Measurements from ENCODE around the gene C1orf87.

C1orf87 gene

GRCh38 chr1:59999746-60000145 lies 73.8 kb downstream of the C1orf87 start:
- DNase-seq (ENCODE audit: low read depth): no peak
- no peak overlapping the region for H3K4me3 ChIP-seq (ENCODE audit: low read length)
- no peak for TF ChIP-seq CTCF (IDR thresholded peaks at IDR 0.05; ENCODE audit: insufficient read depth, low read depth, low read length, missing control alignments)

GRCh38 chr1:59999006-59999405 lies 74.6 kb downstream of the C1orf87 start:
- no peak for TF ChIP-seq CTCF (IDR thresholded peaks at IDR 0.05; ENCODE audit: insufficient read depth, low read depth, low read length, missing control alignments)
- H3K4me3 ChIP-seq (ENCODE audit: low read length): no peak overlapping the region
- DNase-seq (ENCODE audit: low read depth): no peak

- DNase-seq (ENCODE audit: low read depth): peak; percentile 19
- H3K4me3 ChIP-seq (ENCODE audit: low read length): no peak overlapping the region
- peak; percentile 8 for TF ChIP-seq CTCF (IDR thresholded peaks at IDR 0.05; ENCODE audit: insufficient read depth, low read depth, low read length, missing control alignments)
Observed at GRCh38 chr1:59997479-59998115, 76.0 kb downstream of the C1orf87 start.

DNA sequence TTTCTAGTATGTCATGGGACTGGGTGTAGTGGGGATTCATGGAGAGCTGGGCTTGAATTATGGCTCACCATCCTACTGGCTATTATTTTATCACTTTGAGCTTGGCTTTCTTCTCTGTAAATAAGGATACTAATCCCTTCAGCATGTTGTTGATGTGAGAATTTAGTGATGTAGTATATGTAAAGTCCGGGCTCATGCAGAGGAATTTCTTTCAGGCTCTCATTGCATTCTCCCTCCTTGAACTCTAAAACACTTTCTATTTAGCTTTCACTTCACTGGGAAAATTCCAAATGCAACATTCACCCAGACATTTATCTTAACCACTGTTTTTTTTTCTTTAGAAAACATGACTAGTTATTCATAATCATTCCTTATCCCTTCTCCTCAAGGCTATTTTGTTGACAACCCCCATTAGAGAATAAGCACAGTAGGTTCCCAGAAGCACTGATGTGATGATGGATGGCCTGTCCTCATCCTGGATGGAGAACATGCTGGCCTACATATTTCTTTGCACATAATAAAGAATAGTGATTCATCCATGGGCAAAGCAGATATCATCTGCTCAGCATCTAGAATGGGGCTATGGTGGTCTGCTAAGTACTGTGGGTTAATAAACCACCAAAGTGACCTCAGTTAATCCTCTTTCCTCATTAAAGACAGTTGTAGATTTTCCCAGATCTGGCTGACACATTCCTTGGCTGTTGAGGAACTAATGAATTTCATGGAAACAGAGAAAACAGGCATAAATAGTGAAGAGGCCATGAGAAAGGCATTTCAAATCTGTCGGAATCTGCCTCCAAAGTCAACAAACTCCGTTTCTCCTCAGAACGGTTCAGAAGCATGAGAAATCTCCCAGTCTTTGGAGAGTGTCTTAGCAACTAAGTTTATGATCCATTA lies 79.0 kb downstream of the C1orf87 start:
- H3K4me3 ChIP-seq (ENCODE audit: low read length): no peak overlapping the region
- no peak for TF ChIP-seq CTCF (IDR thresholded peaks at IDR 0.05; ENCODE audit: insufficient read depth, low read depth, low read length, missing control alignments)

DNA sequence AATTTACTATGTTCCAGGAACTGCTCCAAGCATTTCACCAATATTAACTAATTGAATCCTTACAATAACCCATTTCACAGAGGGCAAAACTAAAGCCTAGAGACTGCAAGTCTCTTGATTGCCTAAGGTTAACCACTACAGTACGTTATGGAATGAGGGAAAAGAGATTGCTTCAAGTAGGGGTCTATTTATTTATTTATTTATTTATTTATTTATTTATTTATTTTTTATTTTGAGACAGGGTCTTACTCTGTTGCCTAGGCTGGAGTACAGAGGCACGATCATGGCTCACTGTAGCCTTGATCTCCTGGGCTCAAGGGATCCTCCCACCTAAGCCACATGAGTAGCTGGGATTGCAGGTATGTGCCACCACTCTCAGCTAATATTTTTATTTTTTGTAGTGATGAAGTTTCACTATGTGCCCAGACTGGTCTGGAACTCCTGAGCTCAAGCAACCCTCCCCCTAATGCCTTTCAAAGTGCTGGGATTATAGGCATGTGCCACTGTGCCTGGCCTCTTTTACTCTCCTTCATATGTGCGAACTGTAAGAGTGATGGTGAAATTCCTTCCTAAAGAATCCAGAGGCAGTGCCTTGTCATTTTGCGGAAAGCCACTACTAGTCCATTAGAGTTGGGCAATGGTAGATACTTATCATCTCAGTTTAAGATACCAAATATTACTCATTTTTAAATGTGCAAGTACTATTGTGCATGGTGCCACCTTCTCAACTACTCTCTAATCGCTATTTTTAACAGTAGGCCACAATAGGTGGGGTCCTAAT lies 81.3 kb downstream of the C1orf87 start:
- TF ChIP-seq CTCF (IDR thresholded peaks at IDR 0.05; ENCODE audit: insufficient read depth, low read depth, low read length, missing control alignments): no peak
- no peak for DNase-seq (ENCODE audit: low read depth)
- no peak overlapping the region for H3K4me3 ChIP-seq (ENCODE audit: low read length)

More for the DNA sequence above, 79.0 kb downstream of the C1orf87 start:
- DNase-seq (ENCODE audit: low read depth): no peak

DNA sequence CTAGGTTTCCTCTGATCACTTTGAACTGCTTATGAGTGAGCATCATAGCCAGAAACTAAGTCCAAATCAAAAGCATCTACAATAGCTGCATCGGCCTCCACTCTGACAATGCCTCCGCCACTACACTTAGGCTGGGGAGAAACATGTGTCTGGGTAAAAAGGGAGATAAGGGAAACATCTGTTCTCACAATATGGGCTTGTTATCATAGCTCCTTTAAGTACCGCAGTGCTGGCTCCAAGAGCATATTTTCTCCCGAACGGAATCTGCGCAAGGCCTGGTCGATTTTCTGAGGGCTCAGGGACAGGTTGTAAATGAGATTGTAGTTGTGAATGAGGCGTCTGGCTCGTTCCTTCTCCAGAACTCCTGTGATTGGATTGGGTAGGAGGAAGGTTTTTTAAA lies 83.1 kb downstream of the C1orf87 start:
- no peak for TF ChIP-seq CTCF (IDR thresholded peaks at IDR 0.05; ENCODE audit: insufficient read depth, low read depth, low read length, missing control alignments)
- DNase-seq (ENCODE audit: low read depth): no peak
- no peak overlapping the region for H3K4me3 ChIP-seq (ENCODE audit: low read length)
